GM19043 (cell line): ENCODE results near the gene SAMD4B.

ENCODE experiments used
- ATAC-seq: cut with Tn5 transposase; IDR thresholded peaks from one replicate; pipeline ENCODE4 v1.9.1; 2021; ENCODE audit warnings: low read depth; ENCODE audit not compliant: unreplicated experiment

Gene SAMD4B

GRCh38 chr19:39420769-39421168 is 78.5 kb downstream of the SAMD4B start:
- no peak for ATAC-seq

- no peak for ATAC-seq
Observed at GRCh38 chr19:39422020-39422419, 79.8 kb downstream of the SAMD4B start.

- ATAC-seq, result no peak
Observed at GRCh38 chr19:39423258-39424086, 81.3 kb downstream of the SAMD4B start.

- ATAC-seq, result no peak
Observed at GRCh38 chr19:39424934-39425333, 82.7 kb downstream of the SAMD4B start.

GRCh38 chr19:39425744-39426143 is 83.5 kb downstream of the SAMD4B start:
- no peak for ATAC-seq

- no peak for ATAC-seq
Observed at GRCh38 chr19:39426170-39426569, 83.9 kb downstream of the SAMD4B start.

GRCh38 chr19:39427707-39428106 is 85.5 kb downstream of the SAMD4B start:
- ATAC-seq, result no peak

- no peak for ATAC-seq
Observed at GRCh38 chr19:39428283-39429112, 86.3 kb downstream of the SAMD4B start.

GRCh38 chr19:39430675-39431593 is 88.7 kb downstream of the SAMD4B start:
- no peak for ATAC-seq

GRCh38 chr19:39432677-39433025 is 90.4 kb downstream of the SAMD4B start:
- no peak for ATAC-seq

- no peak for ATAC-seq
Observed at GRCh38 chr19:39433480-39434079, 91.4 kb downstream of the SAMD4B start.

- ATAC-seq, result no peak
Observed at GRCh38 chr19:39434123-39435076, 92.2 kb downstream of the SAMD4B start.
